SU-DHL-6 (cell line): ENCODE data around the gene TAF11L6.
"Not testable (repeated sequence)": the region's sequence is repeated elsewhere in the genome, so short reads cannot be mapped to it uniquely, and the experiment has no call there.

Source experiments
- H2AFZ ChIP-seq: fragments of 200-600 bp; sonication (generic); 2 replicates; pipeline ENCODE4 v1.6.1; 2014; ENCODE audit warnings: low read depth, mild to moderate bottlenecking, moderate library complexity, mixed read lengths, antibody characterized with exemption, low read length; ENCODE audit not compliant: severe bottlenecking
- H3F3A ChIP-seq: fragments of 200-600 bp; shearing (Covaris generic); 2 replicates; pipeline ENCODE4 v1.6.0; 2016; ENCODE audit warnings: antibody characterized with exemption, mild to moderate bottlenecking; ENCODE audit not compliant: insufficient read depth
- H3K27ac ChIP-seq: fragments of 200-600 bp; sonication (generic); 2 replicates; pipeline ENCODE4 v1.5.1; 2016; ENCODE audit warnings: low read depth, mild to moderate bottlenecking, low read length, moderate library complexity, mixed read lengths
- H3K27me3 ChIP-seq: fragments of 200-600 bp; sonication (generic), shearing (Covaris generic); 2 replicates; pipeline ENCODE4 v1.6.0; 2014; ENCODE audit warnings: mild to moderate bottlenecking, low read length
- H3K36me3 ChIP-seq: fragments of 200-600 bp; sonication (generic); 2 replicates; pipeline ENCODE4 v1.6.1; 2014; ENCODE audit warnings: mild to moderate bottlenecking, low read length, mixed read lengths
- H3K4me2 ChIP-seq: fragments of 300-600, 200-600 bp; shearing (Covaris generic), sonication (generic); 2 replicates; pipeline ENCODE4 v1.6.0; 2014; ENCODE audit warnings: low read length, low read depth, mild to moderate bottlenecking; ENCODE audit not compliant: poor library complexity, severe bottlenecking
- H3K4me3 ChIP-seq: fragments of 200-600 bp; sonication (generic); 2 replicates; pipeline ENCODE4 v1.5.1; 2014; ENCODE audit warnings: antibody characterized with exemption, low read length, mild to moderate bottlenecking, mixed read lengths; ENCODE audit not compliant: insufficient read depth, poor library complexity, severe bottlenecking
- H3K79me2 ChIP-seq: fragments of 200-600 bp; sonication (generic); 2 replicates; pipeline ENCODE4 v1.6.1; 2014; ENCODE audit warnings: mild to moderate bottlenecking, low read length, moderate library complexity; ENCODE audit not compliant: insufficient read depth
- H3K9ac ChIP-seq: fragments of 200-600 bp; sonication (generic); 2 replicates; pipeline ENCODE4 v1.7.0; 2014; ENCODE audit warnings: mild to moderate bottlenecking, low read length
- H3K9me2 ChIP-seq: fragments of 200-600 bp; sonication (generic); replicated peaks from 2 replicates; pipeline ENCODE4 v1.6.1; 2014; ENCODE audit warnings: low read length; ENCODE audit not compliant: insufficient read depth
- H3K9me3 ChIP-seq: fragments of 200-600 bp; sonication (generic); 2 replicates; pipeline ENCODE4 v1.6.1; 2014; ENCODE audit warnings: low read length, mixed read lengths; ENCODE audit not compliant: insufficient read depth
- H4K20me1 ChIP-seq: fragments of 200-600 bp; sonication (generic); 2 replicates; pipeline ENCODE4 v1.6.1; 2014; ENCODE audit warnings: low read depth, mild to moderate bottlenecking, antibody characterized with exemption, low read length, moderate library complexity, mixed read lengths
- EZH2phosphoT487 ChIP-seq: fragments of 200-600 bp; sonication (generic), shearing (Covaris generic); conservative IDR thresholded peaks from 2 replicates; pipeline ENCODE4 v1.6.1; 2018; ENCODE audit warnings: mild to moderate bottlenecking, antibody characterized with exemption, low read length, moderate library complexity, mixed read lengths
- TF ChIP-seq, protein P1 (sequence below): fragments of 200-600 bp; sonication (generic); IDR thresholded peaks from one replicate; pipeline ENCODE4 v1.5.1; 2017; ENCODE audit warnings: antibody characterized with exemption, mild to moderate bottlenecking, low read length, moderate library complexity; ENCODE audit not compliant: insufficient read depth, poor library complexity, severe bottlenecking

Gene TAF11L6

GRCh38 chr5:17487174-17487512 lies 41.3 kb upstream of the TAF11L6 start:
- Histone ChIP-seq H3K9me2 (no peaks in the 10 kb centered on the region), H3K4me3 (no peak overlapping the region), H3K36me3 (no peaks in the 10 kb centered on the region), H3K79me2 (no peaks in the 10 kb centered on the region), H3K4me2 (no peak overlapping the region), H2AFZ (no peak overlapping the region), H3K9ac (no peak overlapping the region), H3K27ac (no peak overlapping the region), H4K20me1 (no peaks in the 10 kb centered on the region), H3K9me3 (no peaks in the 10 kb centered on the region), H3K27me3 (no peaks in the 10 kb centered on the region), H3F3A (no peaks in the 10 kb centered on the region)
- TF ChIP-seq, protein P1, sequence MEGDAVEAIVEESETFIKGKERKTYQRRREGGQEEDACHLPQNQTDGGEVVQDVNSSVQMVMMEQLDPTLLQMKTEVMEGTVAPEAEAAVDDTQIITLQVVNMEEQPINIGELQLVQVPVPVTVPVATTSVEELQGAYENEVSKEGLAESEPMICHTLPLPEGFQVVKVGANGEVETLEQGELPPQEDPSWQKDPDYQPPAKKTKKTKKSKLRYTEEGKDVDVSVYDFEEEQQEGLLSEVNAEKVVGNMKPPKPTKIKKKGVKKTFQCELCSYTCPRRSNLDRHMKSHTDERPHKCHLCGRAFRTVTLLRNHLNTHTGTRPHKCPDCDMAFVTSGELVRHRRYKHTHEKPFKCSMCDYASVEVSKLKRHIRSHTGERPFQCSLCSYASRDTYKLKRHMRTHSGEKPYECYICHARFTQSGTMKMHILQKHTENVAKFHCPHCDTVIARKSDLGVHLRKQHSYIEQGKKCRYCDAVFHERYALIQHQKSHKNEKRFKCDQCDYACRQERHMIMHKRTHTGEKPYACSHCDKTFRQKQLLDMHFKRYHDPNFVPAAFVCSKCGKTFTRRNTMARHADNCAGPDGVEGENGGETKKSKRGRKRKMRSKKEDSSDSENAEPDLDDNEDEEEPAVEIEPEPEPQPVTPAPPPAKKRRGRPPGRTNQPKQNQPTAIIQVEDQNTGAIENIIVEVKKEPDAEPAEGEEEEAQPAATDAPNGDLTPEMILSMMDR = no peak
- no peak for TF ChIP-seq EZH2phosphoT487

GRCh38 chr5:17491257-17491656 lies 37.2 kb upstream of the TAF11L6 start:
- not testable (repeated sequence) for H3K36me3 ChIP-seq, H3K9ac ChIP-seq, H3K27ac ChIP-seq, H3K27me3 ChIP-seq, H3K9me2 ChIP-seq, H3K4me3 ChIP-seq, H3K4me2 ChIP-seq, H2AFZ ChIP-seq, H4K20me1 ChIP-seq, H3F3A ChIP-seq, H3K79me2 ChIP-seq, H3K9me3 ChIP-seq

DNA sequence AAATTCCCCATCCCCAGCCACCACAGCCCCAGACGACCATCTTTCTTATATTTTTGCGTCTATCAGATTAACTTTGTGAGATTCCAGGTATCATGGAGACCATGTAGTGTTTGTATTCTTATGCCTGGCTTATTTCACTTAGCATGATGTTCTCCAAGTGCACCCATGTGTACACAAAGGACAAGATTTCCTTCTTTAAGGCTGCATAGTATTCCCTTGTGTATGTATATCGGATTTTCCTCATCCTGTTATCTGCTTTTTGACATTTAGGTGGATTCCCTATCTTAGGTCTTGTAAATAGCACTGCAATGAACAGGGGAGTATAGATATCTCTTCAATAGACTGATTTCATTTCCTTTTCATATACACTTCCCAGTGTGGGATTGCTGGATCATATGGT lies 35.7 kb upstream of the TAF11L6 start:
- TF ChIP-seq EZH2phosphoT487 = no peak
- TF ChIP-seq, protein P1 = no peak
- H3K27ac ChIP-seq = no peak overlapping the region
- H3K4me2 ChIP-seq = no peak overlapping the region
- H3K27me3 ChIP-seq = no peaks in the 10 kb centered on the region
- no peaks in the 10 kb centered on the region for H3K79me2 ChIP-seq
- no peak overlapping the region for H3K9ac ChIP-seq
- H2AFZ ChIP-seq = no peak overlapping the region
- H4K20me1 ChIP-seq = no peaks in the 10 kb centered on the region
- H3K9me3 ChIP-seq = no peaks in the 10 kb centered on the region
- no peak overlapping the region for H3K4me3 ChIP-seq
- H3F3A ChIP-seq = no peaks in the 10 kb centered on the region
- no peaks in the 10 kb centered on the region for H3K9me2 ChIP-seq
- no peaks in the 10 kb centered on the region for H3K36me3 ChIP-seq

DNA sequence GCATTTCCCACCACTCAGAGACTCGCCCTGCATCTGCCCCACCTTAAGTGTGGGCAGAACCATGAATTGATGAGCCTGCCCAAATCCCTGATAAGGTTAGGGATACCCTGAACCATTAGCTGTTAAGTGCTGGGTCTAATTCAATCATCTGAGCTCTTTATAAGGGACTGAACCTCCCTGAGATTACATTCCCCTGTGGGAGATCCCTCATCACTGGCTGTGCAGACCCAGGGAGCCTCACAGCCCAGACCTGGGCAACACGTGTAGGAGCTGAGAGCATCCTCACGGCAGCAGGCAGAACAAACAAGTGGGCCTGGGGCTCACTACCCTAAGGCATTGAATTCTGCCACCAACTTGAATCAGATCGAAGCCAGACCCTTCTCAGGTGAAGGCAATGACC lies 31.0 kb upstream of the TAF11L6 start:
- H3K79me2 ChIP-seq = no peaks in the 10 kb centered on the region
- no peaks in the 10 kb centered on the region for H3F3A ChIP-seq
- H2AFZ ChIP-seq = no peak overlapping the region
- no peak overlapping the region for H3K4me3 ChIP-seq
- H3K9me3 ChIP-seq = no peaks in the 10 kb centered on the region
- no peaks in the 10 kb centered on the region for H3K9me2 ChIP-seq
- H3K4me2 ChIP-seq = no peak overlapping the region
- no peak overlapping the region for H3K9ac ChIP-seq
- H3K36me3 ChIP-seq = no peaks in the 10 kb centered on the region
- no peak for TF ChIP-seq EZH2phosphoT487
- TF ChIP-seq, protein P1 = no peak
- no peaks in the 10 kb centered on the region for H3K27me3 ChIP-seq
- no peaks in the 10 kb centered on the region for H4K20me1 ChIP-seq
- no peak overlapping the region for H3K27ac ChIP-seq

DNA sequence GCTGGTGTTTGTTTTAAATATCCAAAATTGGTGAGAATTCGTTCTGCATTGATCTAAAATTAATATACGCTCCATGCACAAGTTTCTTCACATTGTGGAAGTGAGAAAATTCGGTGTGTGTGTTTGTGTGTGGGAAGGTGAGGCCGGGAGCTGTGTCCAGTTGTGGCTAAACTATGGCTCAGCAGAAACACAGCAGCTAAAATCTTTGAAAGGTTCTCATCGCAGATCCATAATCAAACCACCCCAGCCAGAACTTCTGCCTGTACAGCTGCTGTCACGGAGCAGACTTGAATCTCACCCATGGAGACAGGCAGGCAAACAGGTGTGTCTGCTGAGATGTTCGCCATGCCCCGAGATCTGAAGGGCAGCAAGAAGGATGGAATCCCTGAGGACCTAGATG lies 30.5 kb upstream of the TAF11L6 start, which contains the start of gene TAF11L2:
Gene TAF11L2, plus strand, starts transcription at position 301 of the 400 bp plus-strand sequence.
- H3K36me3 ChIP-seq, H3K4me3 ChIP-seq, H3K9ac ChIP-seq, H3K4me2 ChIP-seq, H3K79me2 ChIP-seq, H4K20me1 ChIP-seq, H3K27me3 ChIP-seq, H3F3A ChIP-seq, H3K9me2 ChIP-seq, H3K27ac ChIP-seq, H3K9me3 ChIP-seq, H2AFZ ChIP-seq: not testable (repeated sequence)
